HUES6 (cell line): Measurements from ENCODE around the gene OR7A5.

Experiments
- H3K27ac ChIP-seq: 2 replicates; pipeline ENCODE4 v1.7.0; 2013; ENCODE audit warnings: low read depth, mild to moderate bottlenecking, low read length, inconsistent platforms
- H3K27me3 ChIP-seq: 2 replicates; pipeline ENCODE4 v1.6.1; 2013; ENCODE audit warnings: low read length; ENCODE audit not compliant: control insufficient read depth, insufficient read depth
- H3K36me3 ChIP-seq: 2 replicates; pipeline ENCODE4 v1.6.1; 2013; ENCODE audit warnings: low read length; ENCODE audit not compliant: control insufficient read depth, insufficient read depth
- H3K4me1 ChIP-seq: 2 replicates; pipeline ENCODE4 v1.6.1; 2013; ENCODE audit warnings: low read length; ENCODE audit not compliant: control insufficient read depth, insufficient read depth
- H3K4me3 ChIP-seq: 2 replicates; pipeline ENCODE4 v1.5.1; 2013; ENCODE audit warnings: low read depth, low read length
- H3K9ac ChIP-seq: one replicate; pipeline ENCODE4 v1.6.1; 2013; ENCODE audit warnings: mild to moderate bottlenecking, low read length
- H3K9me3 ChIP-seq: 2 replicates; pipeline ENCODE4 v1.6.1; 2013; ENCODE audit warnings: low read depth, low read length; ENCODE audit not compliant: control insufficient read depth, insufficient read depth

OR7A5 gene

GRCh38 chr19:14835011-14835410 is at the start of gene OR7A5, which contains the start of gene OR7C1:
OR7A5 (minus strand) TSS chr19:14835185; CDS start chr19:14828241, 6,944 bp downstream.
OR7C1 (minus strand) TSS chr19:14835185; CDS start chr19:14800136, 35,049 bp downstream.
- no peak within 1 kb of the TSS for H3K9ac ChIP-seq
- H3K27ac ChIP-seq: no peak within 1 kb of the TSS
- H3K36me3 ChIP-seq: no peaks in the 10 kb centered on the region
- peaks cover 2% of the 10 kb centered on the region; the same call in 1 of the 2 replicates for H3K27me3 ChIP-seq
- no peak within 1 kb of the TSS for H3K4me3 ChIP-seq
- H3K9me3 ChIP-seq: 0 out of 2 replicates have a peak, but pooled peaks cover under 1% of the 10 kb centered on the region
- H3K4me1 ChIP-seq: 0 out of 2 replicates have a peak, but pooled peaks cover 3% of the 10 kb centered on the region

- Histone ChIP-seq H3K27ac (no peak overlapping the region), H3K4me3 (no peak overlapping the region), H3K9me3 (peaks cover 9% of the 10 kb centered on the region), H3K27me3 (peaks cover 16% of the 10 kb centered on the region), H3K4me1 (no peaks in the 10 kb centered on the region), H3K9ac (no peak overlapping the region), H3K36me3 (no peaks in the 10 kb centered on the region)
Measured at GRCh38 chr19:14871619-14872230, 36.7 kb upstream of the OR7A5 start.

GRCh38 chr19:14868497-14868896 is 33.5 kb upstream of the OR7A5 start:
- H3K9ac ChIP-seq: no peak overlapping the region
- H3K9me3 ChIP-seq: peaks cover 17% of the 10 kb centered on the region
- H3K27ac ChIP-seq: no peak overlapping the region
- no peaks in the 10 kb centered on the region for H3K36me3 ChIP-seq
- no peaks in the 10 kb centered on the region for H3K4me1 ChIP-seq
- H3K27me3 ChIP-seq: peaks cover 7% of the 10 kb centered on the region; the same call in 1 of the 2 replicates
- H3K4me3 ChIP-seq: no peak overlapping the region

- Histone ChIP-seq H3K27me3 (peaks cover 40% of the 10 kb centered on the region), H3K27ac (no peak within 1 kb of the TSS), H3K4me1 (no peaks in the 10 kb centered on the region), H3K36me3 (no peaks in the 10 kb centered on the region), H3K9me3 (no peaks in the 10 kb centered on the region), H3K4me3 (no peak within 1 kb of the TSS), H3K9ac (no peak within 1 kb of the TSS)
Measured at GRCh38 chr19:14848822-14849221, 13.8 kb upstream of the OR7A5 start, which contains the start of gene OR7A10. OR7A10 (minus strand) TSS chr19:14848922; CDS start chr19:14841877, 7,045 bp downstream.

- Histone ChIP-seq H3K27ac (no peak overlapping the region), H3K36me3 (no peaks in the 10 kb centered on the region), H3K27me3 (peaks cover 25% of the 10 kb centered on the region), H3K9me3 (no peaks in the 10 kb centered on the region), H3K4me1 (no peaks in the 10 kb centered on the region), H3K9ac (no peak overlapping the region), H3K4me3 (no peak overlapping the region)
Measured at GRCh38 chr19:14843578-14843977, 8.6 kb upstream of the OR7A5 start.

GRCh38 chr19:14843169-14843568 is 8.2 kb upstream of the OR7A5 start:
- no peak overlapping the region for H3K9ac ChIP-seq
- H3K4me1 ChIP-seq: no peaks in the 10 kb centered on the region
- no peak overlapping the region for H3K27ac ChIP-seq
- peaks cover 21% of the 10 kb centered on the region for H3K27me3 ChIP-seq
- no peaks in the 10 kb centered on the region for H3K9me3 ChIP-seq
- no peaks in the 10 kb centered on the region for H3K36me3 ChIP-seq
- no peak overlapping the region for H3K4me3 ChIP-seq

GRCh38 chr19:14840206-14840605 is 5.2 kb upstream of the OR7A5 start:
- H3K27ac ChIP-seq: no peak overlapping the region
- no peak overlapping the region for H3K9ac ChIP-seq
- no peaks in the 10 kb centered on the region for H3K4me1 ChIP-seq
- peaks cover 16% of the 10 kb centered on the region for H3K27me3 ChIP-seq
- no peaks in the 10 kb centered on the region for H3K36me3 ChIP-seq
- no peaks in the 10 kb centered on the region for H3K9me3 ChIP-seq
- no peak overlapping the region for H3K4me3 ChIP-seq

- Histone ChIP-seq H3K4me1 (0 out of 2 replicates have a peak, but pooled peaks cover 3% of the 10 kb centered on the region), H3K36me3 (no peaks in the 10 kb centered on the region), H3K9ac (no peak overlapping the region), H3K9me3 (no peaks in the 10 kb centered on the region), H3K27me3 (peaks cover 3% of the 10 kb centered on the region; the same call in 1 of the 2 replicates), H3K27ac (no peak overlapping the region), H3K4me3 (no peak overlapping the region)
Measured at GRCh38 chr19:14837391-14837790, 2.4 kb upstream of the OR7A5 start.

GRCh38 chr19:14830702-14831101 is 4.3 kb downstream of the OR7A5 start:
- H3K4me1 ChIP-seq: 0 out of 2 replicates have a peak, but pooled peaks cover 3% of the 10 kb centered on the region
- H3K36me3 ChIP-seq: no peaks in the 10 kb centered on the region
- no peak overlapping the region for H3K4me3 ChIP-seq
- H3K9me3 ChIP-seq: 0 out of 2 replicates have a peak, but pooled peaks cover 4% of the 10 kb centered on the region
- no peak overlapping the region for H3K9ac ChIP-seq
- H3K27ac ChIP-seq: no peak overlapping the region
- no peaks in the 10 kb centered on the region; the same call in 1 of the 2 replicates for H3K27me3 ChIP-seq

GRCh38 chr19:14826006-14826405 is 9.0 kb downstream of the OR7A5 start:
- H3K27ac ChIP-seq: no peak overlapping the region

GRCh38 chr19:14821937-14822336 is 13.0 kb downstream of the OR7A5 start:
- H3K9me3 ChIP-seq: no peaks in the 10 kb centered on the region
- no peaks in the 10 kb centered on the region for H3K4me1 ChIP-seq
- no peak overlapping the region for H3K4me3 ChIP-seq
- H3K9ac ChIP-seq: no peak overlapping the region
- no peaks in the 10 kb centered on the region; the same call in 1 of the 2 replicates for H3K27me3 ChIP-seq
- H3K36me3 ChIP-seq: no peaks in the 10 kb centered on the region
- no peak overlapping the region for H3K27ac ChIP-seq

More at GRCh38 chr19:14826006-14826405, 9.0 kb downstream of the OR7A5 start:
- Histone ChIP-seq H3K4me3 (no peak overlapping the region), H3K4me1 (no peaks in the 10 kb centered on the region), H3K36me3 (no peaks in the 10 kb centered on the region), H3K27me3 (no peaks in the 10 kb centered on the region; the same call in 1 of the 2 replicates), H3K9ac (no peak overlapping the region), H3K9me3 (0 out of 2 replicates have a peak, but pooled peaks cover 4% of the 10 kb centered on the region)
